GM10266 (cell line): Measurements from ENCODE around the gene OAS3.
"Not testable (repeated sequence)": the region's sequence is repeated elsewhere in the genome, so short reads cannot be mapped to it uniquely, and the experiment has no call there.

Experiments used
- DNase-seq: peaks from one replicate; pipeline ENCODE4 v3.0.0; 2012; ENCODE audit errors: extremely low spot score
- TF ChIP-seq, protein P1 (sequence below): IDR thresholded peaks from 2 replicates; pipeline ENCODE4 v1.5.1; 2012; ENCODE audit warnings: mild to moderate bottlenecking, low read depth; ENCODE audit not compliant: control insufficient read depth, insufficient read depth; ENCODE audit errors: missing control alignments

The OAS3 gene

DNA sequence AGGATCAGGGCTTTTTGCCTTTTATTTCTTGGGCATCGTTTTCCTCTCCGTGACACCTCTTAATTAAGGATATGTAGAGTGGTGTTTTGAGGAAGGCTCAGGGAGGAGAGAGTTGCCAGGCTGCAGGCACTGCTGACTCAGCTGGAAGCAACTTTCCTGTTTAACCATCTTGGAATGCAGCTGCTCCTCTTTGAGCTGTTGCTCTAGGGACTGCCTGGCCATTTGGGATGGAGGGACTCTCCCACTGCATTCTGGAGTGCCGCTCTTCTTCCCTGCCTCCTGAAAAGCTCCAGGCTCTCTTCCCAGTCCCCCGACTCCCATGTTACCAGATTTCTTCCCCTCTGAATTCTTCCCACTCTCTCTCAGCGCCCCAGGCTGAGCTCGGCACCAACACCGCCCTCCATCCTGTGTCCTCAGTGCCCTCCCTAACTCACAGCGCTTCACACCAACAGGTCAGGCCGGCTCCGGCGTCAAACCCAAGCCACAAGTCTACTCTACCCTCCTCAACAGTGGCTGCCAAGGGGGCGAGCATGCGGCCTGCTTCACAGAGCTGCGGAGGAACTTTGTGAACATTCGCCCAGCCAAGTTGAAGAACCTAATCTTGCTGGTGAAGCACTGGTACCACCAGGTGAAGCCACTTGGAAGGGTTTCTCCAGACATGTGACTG lies 5.9 kb downstream of the OAS3 start:
- DNase-seq, result no peak
- TF ChIP-seq, protein P1, sequence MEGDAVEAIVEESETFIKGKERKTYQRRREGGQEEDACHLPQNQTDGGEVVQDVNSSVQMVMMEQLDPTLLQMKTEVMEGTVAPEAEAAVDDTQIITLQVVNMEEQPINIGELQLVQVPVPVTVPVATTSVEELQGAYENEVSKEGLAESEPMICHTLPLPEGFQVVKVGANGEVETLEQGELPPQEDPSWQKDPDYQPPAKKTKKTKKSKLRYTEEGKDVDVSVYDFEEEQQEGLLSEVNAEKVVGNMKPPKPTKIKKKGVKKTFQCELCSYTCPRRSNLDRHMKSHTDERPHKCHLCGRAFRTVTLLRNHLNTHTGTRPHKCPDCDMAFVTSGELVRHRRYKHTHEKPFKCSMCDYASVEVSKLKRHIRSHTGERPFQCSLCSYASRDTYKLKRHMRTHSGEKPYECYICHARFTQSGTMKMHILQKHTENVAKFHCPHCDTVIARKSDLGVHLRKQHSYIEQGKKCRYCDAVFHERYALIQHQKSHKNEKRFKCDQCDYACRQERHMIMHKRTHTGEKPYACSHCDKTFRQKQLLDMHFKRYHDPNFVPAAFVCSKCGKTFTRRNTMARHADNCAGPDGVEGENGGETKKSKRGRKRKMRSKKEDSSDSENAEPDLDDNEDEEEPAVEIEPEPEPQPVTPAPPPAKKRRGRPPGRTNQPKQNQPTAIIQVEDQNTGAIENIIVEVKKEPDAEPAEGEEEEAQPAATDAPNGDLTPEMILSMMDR, result no peak

DNA sequence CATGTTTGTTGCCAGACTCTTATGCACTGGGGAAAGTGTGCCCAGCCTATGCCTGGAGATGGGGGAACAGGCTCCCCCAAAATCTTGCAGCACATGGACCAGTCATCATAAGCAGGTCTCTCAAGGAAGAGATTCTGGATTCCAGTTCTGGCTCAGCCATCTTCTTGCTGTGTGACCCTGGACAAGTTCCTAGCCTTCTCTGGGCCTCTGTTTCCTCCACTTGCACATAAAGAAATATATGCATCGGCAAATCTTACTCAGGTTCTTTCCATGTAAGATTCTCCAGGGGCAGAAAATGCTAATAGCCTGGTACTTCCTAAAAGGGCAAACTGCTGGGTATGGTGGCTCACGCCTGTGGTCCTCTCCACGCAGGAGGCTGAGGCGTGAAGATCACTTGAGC lies 7.2 kb downstream of the OAS3 start:
- TF ChIP-seq, protein P1, result no peak
- no peak for DNase-seq

DNA sequence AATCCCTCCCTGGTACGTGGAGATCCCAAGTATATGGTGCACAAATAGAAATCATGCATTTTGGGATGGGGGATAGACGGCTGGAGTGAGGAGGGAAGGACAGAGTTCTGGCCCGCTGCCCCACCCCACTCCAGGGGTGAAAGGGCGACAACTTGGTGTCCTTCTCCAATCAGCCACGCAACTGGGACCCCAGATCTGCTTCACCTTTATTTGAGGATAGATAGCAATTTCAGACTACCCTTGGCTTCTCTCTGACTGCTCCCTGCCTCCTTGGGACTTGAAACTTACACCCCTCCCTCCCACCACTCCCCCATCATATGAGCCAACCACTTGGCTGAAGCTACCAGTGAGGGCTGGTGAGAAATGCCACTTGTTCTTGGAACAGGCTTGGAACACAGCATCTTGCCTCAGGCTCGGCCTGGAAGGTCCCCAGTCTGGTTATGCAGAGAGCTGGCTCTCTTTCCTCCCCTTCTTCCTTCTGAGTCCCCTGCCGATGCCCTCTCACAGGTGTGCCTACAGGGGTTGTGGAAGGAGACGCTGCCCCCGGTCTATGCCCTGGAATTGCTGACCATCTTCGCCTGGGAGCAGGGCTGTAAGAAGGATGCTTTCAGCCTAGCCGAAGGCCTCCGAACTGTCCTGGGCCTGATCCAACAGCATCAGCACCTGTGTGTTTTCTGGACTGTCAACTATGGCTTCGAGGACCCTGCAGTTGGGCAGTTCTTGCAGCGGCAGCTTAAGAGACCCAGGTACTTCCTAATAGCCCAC lies 8.1 kb downstream of the OAS3 start:
- no peak for DNase-seq
- TF ChIP-seq, protein P1, result no peak

DNA sequence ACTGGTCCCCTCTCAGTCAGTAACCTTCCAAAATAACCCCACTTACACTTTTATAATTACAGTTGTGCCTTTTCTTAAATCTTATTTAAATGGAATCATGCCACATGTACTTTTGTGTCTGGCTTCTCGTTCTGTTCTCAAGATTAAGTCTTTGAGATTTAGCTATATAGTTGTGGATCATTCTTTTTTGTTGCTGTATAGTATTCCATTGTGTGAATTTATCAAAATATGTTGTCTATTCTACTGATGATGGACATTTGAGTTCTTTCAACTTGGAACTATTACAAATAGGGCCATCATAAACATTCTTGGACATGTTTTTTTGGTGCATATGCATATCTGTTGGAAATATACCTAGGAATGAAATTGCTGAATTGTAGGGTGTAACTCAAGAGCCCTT lies 9.0 kb downstream of the OAS3 start:
- TF ChIP-seq, protein P1, result no peak
- DNase-seq, result no peak

DNA sequence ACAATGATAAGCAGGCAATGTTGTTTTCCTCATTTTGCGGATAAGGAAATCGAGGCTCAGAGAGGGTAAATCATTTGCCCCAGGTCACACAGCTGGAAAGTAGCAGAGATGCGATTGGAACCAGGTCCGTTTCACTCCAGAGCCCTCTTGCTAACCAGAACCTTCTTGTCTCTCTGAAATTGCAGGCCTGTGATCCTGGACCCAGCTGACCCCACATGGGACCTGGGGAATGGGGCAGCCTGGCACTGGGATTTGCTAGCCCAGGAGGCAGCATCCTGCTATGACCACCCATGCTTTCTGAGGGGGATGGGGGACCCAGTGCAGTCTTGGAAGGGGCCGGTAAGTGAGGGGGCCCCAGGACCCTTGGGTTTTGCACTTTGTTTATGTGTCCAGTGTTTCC lies 9.5 kb downstream of the OAS3 start:
- TF ChIP-seq, protein P1, result no peak
- DNase-seq, result no peak

DNA sequence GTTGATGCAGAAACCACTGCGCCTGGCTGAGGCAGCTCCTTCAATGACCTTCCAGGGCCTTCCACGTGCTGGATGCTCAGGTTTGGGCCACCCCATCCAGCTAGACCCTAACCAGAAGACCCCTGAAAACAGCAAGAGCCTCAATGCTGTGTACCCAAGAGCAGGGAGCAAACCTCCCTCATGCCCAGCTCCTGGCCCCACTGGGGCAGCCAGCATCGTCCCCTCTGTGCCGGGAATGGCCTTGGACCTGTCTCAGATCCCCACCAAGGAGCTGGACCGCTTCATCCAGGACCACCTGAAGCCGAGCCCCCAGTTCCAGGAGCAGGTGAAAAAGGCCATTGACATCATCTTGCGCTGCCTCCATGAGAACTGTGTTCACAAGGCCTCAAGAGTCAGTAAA lies 10.5 kb downstream of the OAS3 start:
- TF ChIP-seq, protein P1, result no peak

DNA sequence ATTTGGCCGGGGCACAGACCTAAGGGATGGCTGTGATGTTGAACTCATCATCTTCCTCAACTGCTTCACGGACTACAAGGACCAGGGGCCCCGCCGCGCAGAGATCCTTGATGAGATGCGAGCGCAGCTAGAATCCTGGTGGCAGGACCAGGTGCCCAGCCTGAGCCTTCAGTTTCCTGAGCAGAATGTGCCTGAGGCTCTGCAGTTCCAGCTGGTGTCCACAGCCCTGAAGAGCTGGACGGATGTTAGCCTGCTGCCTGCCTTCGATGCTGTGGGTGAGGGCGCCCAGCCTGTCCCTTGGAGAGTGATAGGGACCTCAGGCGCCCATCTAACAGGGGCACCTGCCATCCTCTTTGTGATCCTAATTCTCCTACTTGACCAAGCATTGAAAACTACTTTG lies 12.4 kb downstream of the OAS3 start:
- no peak for DNase-seq
- TF ChIP-seq, protein P1, result no peak

More for the DNA sequence above, 10.5 kb downstream of the OAS3 start:
- DNase-seq, result no peak

DNA sequence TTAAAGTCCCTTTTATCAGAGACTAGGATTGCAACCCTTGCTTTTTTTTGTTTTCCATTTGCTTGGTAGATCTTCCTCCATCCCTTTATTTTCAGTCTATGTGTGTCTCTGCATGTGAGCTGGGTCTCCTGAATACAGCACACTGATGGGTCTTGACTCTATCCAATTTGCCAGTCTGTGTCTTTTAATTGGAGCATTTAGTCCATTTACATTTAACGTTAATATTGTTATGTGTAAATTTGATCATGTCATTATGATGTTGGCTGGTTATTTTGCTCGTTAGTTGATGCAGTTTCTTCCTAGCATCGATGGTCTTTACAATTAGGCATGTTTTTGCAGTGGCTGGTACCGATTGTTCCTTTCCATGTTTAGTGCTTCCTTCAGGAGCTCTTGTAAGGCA lies 18.9 kb downstream of the OAS3 start:
- DNase-seq, result not testable (repeated sequence)
